ENCODE data around the gene PC.

Gene PC

GRCh38 chr11:66910669-66911068 is 47.5 kb downstream of the PC start:
- no peak for DNase-seq (ENCODE audit: low read depth)

GRCh38 chr11:66910016-66910415 is 48.2 kb downstream of the PC start:
- no peak for DNase-seq (ENCODE audit: low read depth)

GRCh38 chr11:66909181-66909580 is 49.0 kb downstream of the PC start:
- no peak for DNase-seq (ENCODE audit: low read depth)

- DNase-seq (ENCODE audit: low read depth), result no peak
These were observed 50.2 kb downstream of the PC start for GRCh38 chr11:66907751-66908630.

GRCh38 chr11:66906061-66906733 is 52.0 kb downstream of the PC start:
- DNase-seq (ENCODE audit: low read depth), result no peak

- no peak for DNase-seq (ENCODE audit: low read depth)
These were observed 52.6 kb downstream of the PC start for GRCh38 chr11:66905631-66906030.

- no peak for DNase-seq (ENCODE audit: low read depth)
These were observed 53.1 kb downstream of the PC start for GRCh38 chr11:66904981-66905521.

GRCh38 chr11:66904561-66904960 is 53.6 kb downstream of the PC start:
- no peak for DNase-seq (ENCODE audit: low read depth)

- DNase-seq (ENCODE audit: low read depth), result peak; percentile 39
These were observed 54.1 kb downstream of the PC start for GRCh38 chr11:66904055-66904454.

- no peak for DNase-seq (ENCODE audit: low read depth)
These were observed 55.6 kb downstream of the PC start for GRCh38 chr11:66902486-66903177.

GRCh38 chr11:66901964-66902390 is 56.2 kb downstream of the PC start:
- no peak for DNase-seq (ENCODE audit: low read depth)

GRCh38 chr11:66894141-66894540 is 64.0 kb downstream of the PC start:
- DNase-seq (ENCODE audit: low read depth), result no peak

- no peak for DNase-seq (ENCODE audit: low read depth)
These were observed 65.3 kb downstream of the PC start for GRCh38 chr11:66892911-66893310.

- DNase-seq (ENCODE audit: low read depth), result peak; percentile 97
These were observed 66.1 kb downstream of the PC start for GRCh38 chr11:66891851-66892660.

GRCh38 chr11:66889960-66890359 is 68.2 kb downstream of the PC start:
- no peak for DNase-seq (ENCODE audit: low read depth)

GRCh38 chr11:66888282-66888681 is 69.9 kb downstream of the PC start:
- DNase-seq (ENCODE audit: low read depth), result no peak

GRCh38 chr11:66887526-66887925 is 70.7 kb downstream of the PC start:
- DNase-seq (ENCODE audit: low read depth), result no peak

- peak; percentile 36 for DNase-seq (ENCODE audit: low read depth)
These were observed 71.4 kb downstream of the PC start for GRCh38 chr11:66886671-66887221.

GRCh38 chr11:66885950-66886440 is 72.2 kb downstream of the PC start:
- no peak for DNase-seq (ENCODE audit: low read depth)

- no peak for DNase-seq (ENCODE audit: low read depth)
These were observed 72.7 kb downstream of the PC start for GRCh38 chr11:66885469-66885868.

GRCh38 chr11:66884443-66884842 is 73.7 kb downstream of the PC start:
- DNase-seq (ENCODE audit: low read depth), result no peak
